Right renal cortex interstitium (tissue), 3 donors: ENCODE measurements around the gene HIP1R. TPM values are rescaled to one million over a fixed set of nuclear protein-coding genes. Genes with fewer than 3 reads are reported as not detected.

Experiments used
- DNase-seq, 3 donors: peaks; one replicate each; pipeline ENCODE4 v3.0.0-alpha.2; 2013; ENCODE audit warnings: low read depth in 3 of 3, low spot score in 2 of 3
- polyA plus RNA-seq, 3 donors: library from polyadenylated mRNA; unstranded; fragments of 120-200 nt; gene quantifications; one replicate each; pipeline ENCODE4 v1.2.1, GENCODE V29; 2013; ENCODE audit not compliant: insufficient read length in 3 of 3

HIP1R gene
- polyA plus RNA-seq, 3 donors, result 54.6 to 56.9 (median 55.0) TPM

- no peak for DNase-seq
Measured at GRCh38 chr12:122846622-122847515, 11.6 kb downstream of the HIP1R start.

- DNase-seq, result no peak
Measured at GRCh38 chr12:122847516-122847836, 12.2 kb downstream of the HIP1R start.

GRCh38 chr12:122847921-122848421 is 12.7 kb downstream of the HIP1R start:
- DNase-seq, result no peak

GRCh38 chr12:122848471-122849351 is 13.5 kb downstream of the HIP1R start:
- no peak for DNase-seq

GRCh38 chr12:122849352-122850047 is 14.2 kb downstream of the HIP1R start:
- no peak for DNase-seq

GRCh38 chr12:122850048-122850445 is 14.8 kb downstream of the HIP1R start:
- no peak for DNase-seq

- DNase-seq, result no peak
Measured at GRCh38 chr12:122850695-122851350, 15.6 kb downstream of the HIP1R start.

- DNase-seq, result no peak
Measured at GRCh38 chr12:122851820-122852219, 16.6 kb downstream of the HIP1R start.

GRCh38 chr12:122852336-122853275 is 17.3 kb downstream of the HIP1R start:
- no peak for DNase-seq

- no peak for DNase-seq
Measured at GRCh38 chr12:122853582-122854245, 18.5 kb downstream of the HIP1R start.

- DNase-seq, result no peak
Measured at GRCh38 chr12:122854554-122854953, 19.3 kb downstream of the HIP1R start.

GRCh38 chr12:122855071-122855829 is 20.0 kb downstream of the HIP1R start:
- DNase-seq, result no peak

- no peak for DNase-seq
Measured at GRCh38 chr12:122855928-122856831, 20.9 kb downstream of the HIP1R start.

- no peak for DNase-seq
Measured at GRCh38 chr12:122856999-122857671, 21.9 kb downstream of the HIP1R start.

GRCh38 chr12:122858171-122858570 is 22.9 kb downstream of the HIP1R start:
- DNase-seq, result no peak

- DNase-seq, result no peak
Measured at GRCh38 chr12:122858591-122859302, 23.5 kb downstream of the HIP1R start.
